OCI-LY3 (cell line): Measurements from ENCODE around the gene TBPL1.

Source experiments
- H2AFZ ChIP-seq: fragments of 200-600, 300-600 bp; shearing (Covaris generic); 2 replicates; pipeline ENCODE4 v1.6.0; 2014; ENCODE audit warnings: antibody characterized with exemption, low read depth, low read length
- H3K27ac ChIP-seq: fragments of 200-600, 300-600 bp; sonication (generic); 2 replicates; pipeline ENCODE4 v1.5.1; 2014; ENCODE audit warnings: mild to moderate bottlenecking, low read length, moderate library complexity, mixed read lengths
- H3K27me3 ChIP-seq: fragments of 200-600, 300-600 bp; sonication (generic); 2 replicates; pipeline ENCODE4 v1.6.1; 2014; ENCODE audit warnings: low read depth, low read length, mixed read lengths
- H3K36me3 ChIP-seq: fragments of 200-600, 300-600 bp; sonication (generic); replicated peaks from 2 replicates; pipeline ENCODE3; 2014; ENCODE audit warnings: low read depth, low read length, mixed read lengths
- H3K4me1 ChIP-seq: fragments of 300-600, 200-600 bp; sonication (generic); 2 replicates; pipeline ENCODE4 v1.6.1; 2014; ENCODE audit warnings: low read length, mixed read lengths
- H3K4me2 ChIP-seq: fragments of 200-600, 300-600 bp; sonication (generic); 2 replicates; pipeline ENCODE4 v1.6.1; 2014; ENCODE audit warnings: low read length, mixed read lengths
- H3K4me3 ChIP-seq: fragments of 300-600, 200-600 bp; sonication (generic); 2 replicates; pipeline ENCODE4 v1.5.1; 2014; ENCODE audit warnings: antibody characterized with exemption, mild to moderate bottlenecking, low read length, moderate library complexity
- H3K79me2 ChIP-seq: fragments of 300-600, 200-600 bp; shearing (Covaris generic); 2 replicates; pipeline ENCODE4 v1.6.1; 2014; ENCODE audit warnings: mild to moderate bottlenecking, low read length, mixed read lengths
- H3K9ac ChIP-seq: fragments of 300-600, 200-600 bp; shearing (Covaris generic); 2 replicates; pipeline ENCODE4 v1.6.0; 2014; ENCODE audit warnings: mild to moderate bottlenecking, low read length, moderate library complexity
- H3K9me3 ChIP-seq: fragments of 200-600, 300-600 bp; shearing (Covaris generic); 2 replicates; pipeline ENCODE4 v1.6.1; 2014; ENCODE audit warnings: low read length, mixed read lengths; ENCODE audit not compliant: insufficient read depth
- H4K20me1 ChIP-seq: fragments of 200-600, 300-600 bp; sonication (generic); 2 replicates; pipeline ENCODE4 v1.6.1; 2016; ENCODE audit warnings: low read length, mixed read lengths; ENCODE audit not compliant: insufficient read depth
- EZH2phosphoT487 ChIP-seq: fragments of 200-600 bp; shearing (Covaris generic); IDR thresholded peaks from 2 replicates; pipeline ENCODE4 v1.6.1; 2018; ENCODE audit warnings: antibody characterized with exemption, mixed run types, low read depth
- TF ChIP-seq, protein P1 (sequence below): fragments of 200-600, 300-600 bp; sonication (generic); IDR thresholded peaks from 2 replicates; pipeline ENCODE4 v1.5.1; 2014; ENCODE audit warnings: antibody characterized with exemption, low read length, low read depth

The TBPL1 gene

DNA sequence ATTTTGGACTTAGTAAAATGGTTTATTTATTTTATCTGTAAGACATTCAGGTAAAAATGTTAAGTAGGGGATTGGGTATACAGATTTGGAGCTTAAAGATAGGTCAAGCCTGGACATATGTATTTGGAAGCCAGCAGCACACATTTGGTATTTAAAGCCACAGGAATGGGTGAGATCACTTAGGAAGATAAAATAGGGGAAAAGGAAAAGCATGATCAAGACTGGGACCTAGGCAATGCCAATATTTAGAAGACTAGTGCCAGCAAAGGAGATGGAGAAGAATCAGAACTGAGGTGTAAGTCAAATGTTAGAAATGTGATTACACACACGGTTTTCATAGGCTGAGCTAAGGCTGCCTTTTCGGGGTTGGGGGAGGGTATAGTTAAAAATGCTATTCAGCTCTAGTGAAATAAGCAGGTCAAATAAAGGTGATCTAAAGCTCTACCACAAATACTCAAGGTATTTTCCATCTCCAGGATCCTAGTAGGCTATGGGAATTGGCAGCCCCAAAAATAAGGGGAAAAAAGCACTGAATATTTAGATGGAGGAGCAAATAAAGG, 78.8 kb downstream of the TBPL1 start:
- Histone ChIP-seq H2AFZ (no peak overlapping the region), H3K27ac (no peak overlapping the region), H3K36me3 (no peaks in the 10 kb centered on the region), H3K4me3 (no peak overlapping the region), H3K9ac (no peak overlapping the region), H3K79me2 (no peaks in the 10 kb centered on the region), H4K20me1 (no peaks in the 10 kb centered on the region), H3K4me2 (no peak overlapping the region), H3K27me3 (no peaks in the 10 kb centered on the region), H3K4me1 (no peaks in the 10 kb centered on the region), H3K9me3 (no peaks in the 10 kb centered on the region)
- TF ChIP-seq, protein P1, sequence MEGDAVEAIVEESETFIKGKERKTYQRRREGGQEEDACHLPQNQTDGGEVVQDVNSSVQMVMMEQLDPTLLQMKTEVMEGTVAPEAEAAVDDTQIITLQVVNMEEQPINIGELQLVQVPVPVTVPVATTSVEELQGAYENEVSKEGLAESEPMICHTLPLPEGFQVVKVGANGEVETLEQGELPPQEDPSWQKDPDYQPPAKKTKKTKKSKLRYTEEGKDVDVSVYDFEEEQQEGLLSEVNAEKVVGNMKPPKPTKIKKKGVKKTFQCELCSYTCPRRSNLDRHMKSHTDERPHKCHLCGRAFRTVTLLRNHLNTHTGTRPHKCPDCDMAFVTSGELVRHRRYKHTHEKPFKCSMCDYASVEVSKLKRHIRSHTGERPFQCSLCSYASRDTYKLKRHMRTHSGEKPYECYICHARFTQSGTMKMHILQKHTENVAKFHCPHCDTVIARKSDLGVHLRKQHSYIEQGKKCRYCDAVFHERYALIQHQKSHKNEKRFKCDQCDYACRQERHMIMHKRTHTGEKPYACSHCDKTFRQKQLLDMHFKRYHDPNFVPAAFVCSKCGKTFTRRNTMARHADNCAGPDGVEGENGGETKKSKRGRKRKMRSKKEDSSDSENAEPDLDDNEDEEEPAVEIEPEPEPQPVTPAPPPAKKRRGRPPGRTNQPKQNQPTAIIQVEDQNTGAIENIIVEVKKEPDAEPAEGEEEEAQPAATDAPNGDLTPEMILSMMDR = no peak
- no peak for TF ChIP-seq EZH2phosphoT487

DNA sequence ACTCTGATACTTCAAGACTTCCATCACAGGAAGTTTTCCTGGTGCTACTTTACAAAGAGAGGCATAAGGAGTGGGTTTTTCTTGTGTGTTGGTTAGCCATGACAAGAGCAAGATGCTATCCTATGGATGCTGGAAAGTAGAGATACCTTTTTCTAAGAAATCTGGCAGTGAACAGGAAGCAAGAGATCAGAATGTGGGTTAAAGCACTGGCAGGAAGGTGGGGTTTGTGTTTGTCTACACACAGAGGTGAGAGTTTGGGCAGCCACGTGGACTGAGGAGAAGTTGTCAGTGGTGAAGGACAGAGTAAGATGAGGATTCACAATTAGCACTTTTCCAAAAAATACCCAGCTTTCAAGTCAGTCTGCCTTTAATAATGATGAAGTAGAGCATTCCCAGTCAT, 81.5 kb downstream of the TBPL1 start:
- Histone ChIP-seq H3K4me1 (no peaks in the 10 kb centered on the region), H2AFZ (no peak overlapping the region), H4K20me1 (no peaks in the 10 kb centered on the region), H3K27ac (no peak overlapping the region), H3K79me2 (no peaks in the 10 kb centered on the region), H3K9me3 (no peaks in the 10 kb centered on the region), H3K9ac (no peak overlapping the region), H3K4me3 (no peak overlapping the region), H3K4me2 (no peak overlapping the region), H3K36me3 (no peaks in the 10 kb centered on the region), H3K27me3 (no peaks in the 10 kb centered on the region)
- TF ChIP-seq EZH2phosphoT487 = no peak
- TF ChIP-seq, protein P1 = no peak

DNA sequence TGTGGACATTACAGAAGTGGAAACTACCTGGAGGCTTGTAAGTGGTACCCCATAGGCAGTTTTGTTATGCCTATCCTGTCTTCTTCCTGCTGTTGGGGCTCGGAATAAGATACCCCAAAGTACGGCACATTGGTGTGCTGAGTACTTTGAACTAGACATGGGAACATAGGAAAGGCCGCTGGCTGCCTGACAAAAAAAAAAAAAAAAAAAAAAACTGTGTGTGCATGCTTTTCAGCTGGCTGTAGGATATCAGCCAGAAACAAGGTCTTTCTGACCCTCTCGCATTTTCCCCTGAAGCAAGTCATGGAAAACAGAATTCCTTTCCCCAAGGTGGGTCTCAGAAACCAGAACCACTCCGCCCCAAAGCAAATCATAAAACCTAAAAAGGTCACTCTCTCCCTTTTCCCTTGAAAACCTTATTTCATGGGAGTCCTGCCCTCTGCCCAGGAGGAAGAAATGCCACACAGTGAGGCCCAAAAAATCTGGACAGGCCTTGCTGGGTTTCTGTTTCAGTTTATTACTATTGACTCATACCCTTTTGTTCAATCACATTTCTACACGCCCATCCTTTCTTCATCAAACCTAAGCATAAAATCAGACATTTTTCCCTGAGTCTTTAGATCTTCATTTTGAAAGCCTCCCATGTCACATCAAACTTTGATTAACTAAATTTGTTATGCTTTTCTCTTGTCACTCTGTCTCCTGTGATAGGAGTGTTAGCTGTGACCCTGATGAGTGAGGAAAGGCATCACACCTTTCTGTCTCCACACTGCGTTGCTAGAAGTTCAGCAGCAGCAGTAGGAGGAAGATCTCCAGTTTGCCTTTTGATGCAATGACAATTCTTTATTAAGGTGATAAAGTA, 82.2 kb downstream of the TBPL1 start:
- Histone ChIP-seq H3K9me3 (no peaks in the 10 kb centered on the region), H4K20me1 (no peaks in the 10 kb centered on the region), H3K4me1 (no peaks in the 10 kb centered on the region), H3K36me3 (no peaks in the 10 kb centered on the region), H3K79me2 (no peaks in the 10 kb centered on the region), H3K4me3 (no peak overlapping the region), H3K27me3 (no peaks in the 10 kb centered on the region), H3K9ac (no peak overlapping the region), H3K4me2 (no peak overlapping the region), H3K27ac (no peak overlapping the region), H2AFZ (no peak overlapping the region)
- no peak for TF ChIP-seq EZH2phosphoT487
- TF ChIP-seq, protein P1 = no peak

DNA sequence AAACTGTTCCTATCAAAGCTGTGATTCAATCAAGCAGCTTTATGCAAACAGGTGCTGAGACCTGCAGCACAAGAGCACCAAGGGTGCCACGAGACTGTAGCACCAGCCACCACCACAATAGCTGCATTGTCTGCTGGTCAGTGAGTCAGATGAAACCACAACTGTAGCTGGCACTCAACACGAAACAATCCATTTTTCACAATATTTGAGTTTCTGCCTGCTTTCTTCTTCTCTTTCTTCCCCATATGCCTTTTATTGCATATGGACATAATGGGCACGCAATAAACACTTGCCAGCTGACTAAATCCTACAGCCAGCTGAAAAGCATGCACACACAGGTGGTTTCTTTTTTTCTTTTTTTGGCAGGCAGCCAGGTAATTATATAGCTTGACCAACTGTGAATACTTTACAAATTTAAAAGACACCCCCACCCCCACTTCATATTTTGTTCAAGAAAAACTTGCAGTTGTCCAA, 82.8 kb downstream of the TBPL1 start:
- Histone ChIP-seq H3K9ac (no peak overlapping the region), H3K4me1 (no peaks in the 10 kb centered on the region), H3K27me3 (no peaks in the 10 kb centered on the region), H4K20me1 (no peaks in the 10 kb centered on the region), H3K9me3 (no peaks in the 10 kb centered on the region), H3K79me2 (no peaks in the 10 kb centered on the region), H3K4me3 (no peak overlapping the region), H3K27ac (no peak overlapping the region), H3K4me2 (no peak overlapping the region), H3K36me3 (no peaks in the 10 kb centered on the region), H2AFZ (no peak overlapping the region)
- TF ChIP-seq, protein P1 = no peak
- no peak for TF ChIP-seq EZH2phosphoT487
